Measurements from ENCODE around the gene TMEM181. TPM values are rescaled to one million over a fixed set of nuclear protein-coding genes. Genes with fewer than 3 reads are reported as not detected.

Gene TMEM181
- total RNA-seq, 1 donor from 2014 or later, result 31.0 TPM

DNA sequence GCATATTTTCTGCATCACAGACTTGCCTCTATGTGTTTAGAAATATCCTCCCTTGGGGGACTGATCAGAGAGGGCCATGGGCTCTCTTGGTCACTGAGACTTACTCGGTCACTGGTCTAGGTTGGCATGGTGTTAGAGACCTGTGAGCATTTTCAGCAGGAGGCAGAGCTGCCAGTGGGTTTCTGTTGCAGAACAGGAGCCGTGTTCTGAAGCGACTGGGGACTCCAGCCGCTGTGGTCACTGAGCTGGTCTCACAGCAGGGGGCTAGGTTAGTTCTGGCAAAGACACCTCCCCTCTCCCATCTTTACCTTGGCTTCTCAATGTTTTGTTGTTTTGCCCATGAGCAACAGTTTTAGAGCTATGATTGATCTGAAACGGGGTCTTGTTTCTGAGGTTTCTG lies 8.7 kb downstream of the TMEM181 start:
- Histone ChIP-seq H3K4me1 (ENCODE audit: insufficient read depth, low read length) (peaks cover 1% of the 10 kb centered on the region), H3K4me3 (ENCODE audit: insufficient read depth, low read depth, low read length) (no peak overlapping the region), H3K9ac (ENCODE audit: low read length) (no peak overlapping the region), H3K79me2 (ENCODE audit: insufficient read depth, low read length) (peaks cover 94% of the 10 kb centered on the region), H3K27ac (ENCODE audit: low read depth, low read length) (no peak overlapping the region), H4K20me1 (ENCODE audit: insufficient read depth, low read length) (peaks cover 92% of the 10 kb centered on the region), H3K9me3 (ENCODE audit: insufficient read depth, low read depth, low read length) (no peaks in the 10 kb centered on the region), H2AFZ (ENCODE audit: low read depth, low read length) (no peak overlapping the region), H3K27me3 (ENCODE audit: insufficient read depth, low read length) (no peaks in the 10 kb centered on the region), H3K36me3 (ENCODE audit: insufficient read depth, low read length) (no peaks in the 10 kb centered on the region), H3K4me2 (ENCODE audit: low read length) (no peak overlapping the region)
- no peak overlapping the region for H3K27ac Mint-ChIP-seq (ENCODE audit: unreplicated experiment)
- peaks cover 3% of the 10 kb centered on the region for H3K36me3 Mint-ChIP-seq (ENCODE audit: low read depth, unreplicated experiment)
- H3K27me3 Mint-ChIP-seq (ENCODE audit: low read depth, unreplicated experiment), result no peaks in the 10 kb centered on the region
- FAIRE-seq, result no peak
- H3K9me3 Mint-ChIP-seq (ENCODE audit: unreplicated experiment), result no peaks in the 10 kb centered on the region
- H3K4me1 Mint-ChIP-seq (ENCODE audit: low read depth, unreplicated experiment), result peaks cover 9% of the 10 kb centered on the region
- no peak overlapping the region for H3K4me3 Mint-ChIP-seq (ENCODE audit: unreplicated experiment)
- no peak for DNase-seq (ENCODE audit: low read depth)
- TF ChIP-seq, protein P1, sequence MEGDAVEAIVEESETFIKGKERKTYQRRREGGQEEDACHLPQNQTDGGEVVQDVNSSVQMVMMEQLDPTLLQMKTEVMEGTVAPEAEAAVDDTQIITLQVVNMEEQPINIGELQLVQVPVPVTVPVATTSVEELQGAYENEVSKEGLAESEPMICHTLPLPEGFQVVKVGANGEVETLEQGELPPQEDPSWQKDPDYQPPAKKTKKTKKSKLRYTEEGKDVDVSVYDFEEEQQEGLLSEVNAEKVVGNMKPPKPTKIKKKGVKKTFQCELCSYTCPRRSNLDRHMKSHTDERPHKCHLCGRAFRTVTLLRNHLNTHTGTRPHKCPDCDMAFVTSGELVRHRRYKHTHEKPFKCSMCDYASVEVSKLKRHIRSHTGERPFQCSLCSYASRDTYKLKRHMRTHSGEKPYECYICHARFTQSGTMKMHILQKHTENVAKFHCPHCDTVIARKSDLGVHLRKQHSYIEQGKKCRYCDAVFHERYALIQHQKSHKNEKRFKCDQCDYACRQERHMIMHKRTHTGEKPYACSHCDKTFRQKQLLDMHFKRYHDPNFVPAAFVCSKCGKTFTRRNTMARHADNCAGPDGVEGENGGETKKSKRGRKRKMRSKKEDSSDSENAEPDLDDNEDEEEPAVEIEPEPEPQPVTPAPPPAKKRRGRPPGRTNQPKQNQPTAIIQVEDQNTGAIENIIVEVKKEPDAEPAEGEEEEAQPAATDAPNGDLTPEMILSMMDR (IDR thresholded peaks at IDR 0.05; ENCODE audit: insufficient read depth, low read depth, low read length), result no peak
- TF ChIP-seq EZH2 (IDR thresholded peaks at IDR 0.05; ENCODE audit: insufficient read depth, low read length), result no peak

DNA sequence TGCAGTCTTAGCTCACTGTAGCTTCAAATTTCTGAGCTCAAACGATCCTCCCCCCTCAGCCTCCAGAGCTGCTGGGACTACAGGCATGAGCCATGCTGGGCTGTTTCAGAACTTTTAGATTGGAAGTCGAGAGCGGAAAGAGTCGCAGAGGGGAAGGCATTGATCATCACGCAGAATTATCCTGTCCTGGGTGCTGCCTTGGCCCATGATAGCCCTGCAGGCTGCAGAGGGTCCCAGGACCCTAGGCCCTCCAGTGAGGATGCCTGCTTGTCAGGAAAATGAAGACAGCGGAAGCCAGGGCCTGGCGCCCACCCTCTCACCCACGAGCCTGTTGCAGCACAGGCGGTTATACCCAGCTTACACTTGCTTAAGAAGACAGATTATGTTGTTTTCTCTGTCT lies 9.1 kb downstream of the TMEM181 start:
- H3K4me3 Mint-ChIP-seq (ENCODE audit: unreplicated experiment), result no peak overlapping the region
- TF ChIP-seq, protein P1 (IDR thresholded peaks at IDR 0.05; ENCODE audit: insufficient read depth, low read depth, low read length), result no peak
- no peak for TF ChIP-seq EZH2 (IDR thresholded peaks at IDR 0.05; ENCODE audit: insufficient read depth, low read length)
- no peak overlapping the region for H3K4me2 ChIP-seq (ENCODE audit: low read length)
- H3K27ac Mint-ChIP-seq (ENCODE audit: unreplicated experiment), result no peak overlapping the region
- H3K36me3 Mint-ChIP-seq (ENCODE audit: low read depth, unreplicated experiment), result peaks cover 3% of the 10 kb centered on the region
- H3K79me2 ChIP-seq (ENCODE audit: insufficient read depth, low read length), result peaks cover 91% of the 10 kb centered on the region
- FAIRE-seq (no peak), DNase-seq (ENCODE audit: low read depth) (no peak)
- no peak overlapping the region for H2AFZ ChIP-seq (ENCODE audit: low read depth, low read length)
- H3K4me1 Mint-ChIP-seq (ENCODE audit: low read depth, unreplicated experiment), result peaks cover 8% of the 10 kb centered on the region
- no peaks in the 10 kb centered on the region for H3K4me1 ChIP-seq (ENCODE audit: insufficient read depth, low read length)
- no peaks in the 10 kb centered on the region for H3K36me3 ChIP-seq (ENCODE audit: insufficient read depth, low read length)
- H3K4me3 ChIP-seq (ENCODE audit: insufficient read depth, low read depth, low read length), result no peak overlapping the region
- H3K27me3 ChIP-seq (ENCODE audit: insufficient read depth, low read length), result no peaks in the 10 kb centered on the region
- no peak overlapping the region for H3K27ac ChIP-seq (ENCODE audit: low read depth, low read length)
- H3K9ac ChIP-seq (ENCODE audit: low read length), result no peak overlapping the region
- H3K9me3 Mint-ChIP-seq (ENCODE audit: unreplicated experiment), result no peaks in the 10 kb centered on the region
- peaks cover 92% of the 10 kb centered on the region for H4K20me1 ChIP-seq (ENCODE audit: insufficient read depth, low read length)
- no peaks in the 10 kb centered on the region for H3K9me3 ChIP-seq (ENCODE audit: insufficient read depth, low read depth, low read length)
- no peaks in the 10 kb centered on the region for H3K27me3 Mint-ChIP-seq (ENCODE audit: low read depth, unreplicated experiment)

DNA sequence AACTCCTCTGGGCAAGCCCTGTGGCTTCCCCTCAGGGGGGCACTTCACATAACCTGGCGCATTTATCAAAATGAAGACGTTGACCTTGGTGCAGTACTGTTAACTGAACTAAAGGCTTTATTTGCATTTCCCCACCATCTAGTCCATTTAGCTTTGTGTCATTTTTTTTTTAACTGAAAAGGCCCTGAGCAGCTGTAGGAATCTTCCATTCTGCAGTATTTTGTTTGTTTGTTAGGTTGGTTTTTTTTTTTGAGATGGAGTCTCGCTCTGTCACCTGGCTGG lies 10.7 kb downstream of the TMEM181 start:
- Histone ChIP-seq H3K4me3 (ENCODE audit: insufficient read depth, low read depth, low read length) (no peak overlapping the region), H3K9ac (ENCODE audit: low read length) (no peak overlapping the region), H3K79me2 (ENCODE audit: insufficient read depth, low read length) (peaks cover 83% of the 10 kb centered on the region), H4K20me1 (ENCODE audit: insufficient read depth, low read length) (peaks cover 92% of the 10 kb centered on the region), H3K27me3 (ENCODE audit: insufficient read depth, low read length) (no peaks in the 10 kb centered on the region), H2AFZ (ENCODE audit: low read depth, low read length) (no peak overlapping the region), H3K4me1 (ENCODE audit: insufficient read depth, low read length) (peaks cover 4% of the 10 kb centered on the region), H3K27ac (ENCODE audit: low read depth, low read length) (no peak overlapping the region), H3K36me3 (ENCODE audit: insufficient read depth, low read length) (peaks cover 4% of the 10 kb centered on the region), H3K4me2 (ENCODE audit: low read length) (no peak overlapping the region), H3K9me3 (ENCODE audit: insufficient read depth, low read depth, low read length) (no peaks in the 10 kb centered on the region)
- FAIRE-seq, result no peak
- Mint-ChIP-seq H3K9me3 (ENCODE audit: unreplicated experiment) (no peaks in the 10 kb centered on the region), H3K4me1 (ENCODE audit: low read depth, unreplicated experiment) (peaks cover 10% of the 10 kb centered on the region), H3K4me3 (ENCODE audit: unreplicated experiment) (no peak overlapping the region), H3K36me3 (ENCODE audit: low read depth, unreplicated experiment) (peaks cover 11% of the 10 kb centered on the region), H3K27me3 (ENCODE audit: low read depth, unreplicated experiment) (no peaks in the 10 kb centered on the region), H3K27ac (ENCODE audit: unreplicated experiment) (no peak overlapping the region)
- no peak for TF ChIP-seq EZH2 (IDR thresholded peaks at IDR 0.05; ENCODE audit: insufficient read depth, low read length)
- TF ChIP-seq, protein P1 (IDR thresholded peaks at IDR 0.05; ENCODE audit: insufficient read depth, low read depth, low read length), result no peak
- DNase-seq (ENCODE audit: low read depth), result no peak
